K562 (cell line): ENCODE results near the gene TYMP. TPM values are rescaled to one million over a fixed set of nuclear protein-coding genes. Genes with fewer than 3 reads are reported as not detected.

Experiments used
- ATAC-seq: fragments of 200-7000 bp; cut with Tn5 transposase; 3 replicates; pipeline ENCODE4 v1.9.1; 2020; ENCODE audit warnings: moderate library complexity
- BruUV-seq: library from RNA; stranded (reverse); fragments of 400-500 nt; replicated peaks from 2 replicates; lab custom pipeline; 2021; lab: Mats Ljungman, UMichigan
- CTCF ChIA-PET: fragments of 300-600 bp; formaldehyde crosslinking; extraction: SDS; loops from one replicate; lab custom pipeline; 2021; ENCODE audit warnings: low intra/inter-chr PET ratio; lab: Yijun Ruan, JAX
- POLR2A ChIA-PET: fragments of 300-600, 350-650 bp; sonication (Branson Sonifier 250); formaldehyde crosslinking; extraction: SDS; loops from one replicate; lab custom pipeline; 2021; ENCODE audit warnings: antibody characterized with exemption, inconsistent platforms; lab: Yijun Ruan, JAX
- DNase-seq, 4 experiments: peaks; one replicate each; pipeline versions ENCODE4 v3.0.0 to v3.0.0-alpha.2; 2011 to 2018; ENCODE audit warnings: low spot score in 3 of 4, mixed read lengths in 3 of 4; ENCODE audit errors: extremely low read depth in 1 of 4
- FAIRE-seq: peaks from 2 replicates; lab custom pipeline; 2011; peaks lifted over from hg19 to GRCh38; lab: Jason Lieb, UNC
- H2AFZ ChIP-seq: 2 replicates; pipeline ENCODE4 v1.6.0; 2011; ENCODE audit warnings: low read depth, low read length, control low read depth, inconsistent platforms
- H3K27ac ChIP-seq: fragments of 200-600 bp; 3 replicates; pipeline ENCODE4 v1.8.0; 2011; ENCODE audit warnings: low read depth, mild to moderate bottlenecking, control low read depth, inconsistent platforms, low read length, moderate library complexity, mixed read lengths; ENCODE audit errors: extremely low read depth
- H3K27me3 ChIP-seq, 2 experiments: fragments of 300-600 bp in 1 of 2; 2 replicates in 1 of 2; 3 replicates in 1 of 2; pipeline versions ENCODE4 v1.6.0 to v1.8.0; 2011; ENCODE audit warnings: inconsistent platforms in 2 of 2, low read length in 2 of 2, mild to moderate bottlenecking in 1 of 2, mixed read lengths in 1 of 2, moderate library complexity in 1 of 2; ENCODE audit not compliant: control insufficient read depth in 2 of 2, insufficient read depth in 2 of 2
- H3K36me3 ChIP-seq: fragments of 300-600 bp; 3 replicates; pipeline ENCODE4 v1.8.0; 2011; ENCODE audit warnings: mild to moderate bottlenecking, low read length, inconsistent platforms; ENCODE audit not compliant: control insufficient read depth, insufficient read depth
- H3K4me1 ChIP-seq, 2 experiments: fragments of 200-600 bp in 1 of 2; replicated peaks in 1 of 2; 2 replicates in 1 of 2; 3 replicates in 1 of 2; pipeline versions ENCODE4 v1.5.1 to v1.8.0; 2011; ENCODE audit warnings: inconsistent platforms in 2 of 2, low read length in 2 of 2, mild to moderate bottlenecking in 1 of 2, mixed read lengths in 1 of 2, moderate library complexity in 1 of 2; ENCODE audit not compliant: control insufficient read depth in 2 of 2, insufficient read depth in 2 of 2
- H3K4me2 ChIP-seq: 2 replicates; pipeline ENCODE4 v1.6.1; 2011; ENCODE audit warnings: low read length, control low read depth, inconsistent platforms, mixed read lengths; ENCODE audit not compliant: insufficient read depth
- H3K4me3 ChIP-seq: fragments of 200-600 bp; sonication (generic), shearing (Covaris generic); 2 replicates; pipeline ENCODE4 v1.5.1; 2016; ENCODE audit warnings: control low read depth, inconsistent platforms
- H3K79me2 ChIP-seq: fragments of 200-600 bp; 3 replicates; pipeline ENCODE4 v1.8.0; 2011; ENCODE audit warnings: low read length, inconsistent platforms; ENCODE audit not compliant: control insufficient read depth, insufficient read depth
- H3K9ac ChIP-seq, 2 experiments: 2 replicates each; pipeline versions ENCODE4 v1.6.0 to v1.6.1; 2011; ENCODE audit warnings: low read depth in 2 of 2, low read length in 2 of 2, control low read depth in 1 of 2, inconsistent platforms in 1 of 2, mild to moderate bottlenecking in 1 of 2, mixed read lengths in 1 of 2; ENCODE audit not compliant: insufficient read depth in 1 of 2
- H3K9me1 ChIP-seq: one replicate; pipeline ENCODE4 v1.6.0; 2011; ENCODE audit warnings: inconsistent platforms, mild to moderate bottlenecking, low read length, moderate library complexity; ENCODE audit not compliant: control insufficient read depth, insufficient read depth
- H3K9me3 ChIP-seq: replicated peaks from 2 replicates; pipeline ENCODE4 v1.5.1; 2011; ENCODE audit warnings: low read depth, low read length, inconsistent platforms; ENCODE audit not compliant: control insufficient read depth, insufficient read depth
- H4K20me1 ChIP-seq: replicated peaks from 2 replicates; pipeline ENCODE4 v1.6.1; 2011; ENCODE audit warnings: low read length, inconsistent platforms, mixed read lengths; ENCODE audit not compliant: control insufficient read depth, insufficient read depth
- DACH1 ChIP-seq: fragments of 450-650 bp; IDR thresholded peaks from 2 replicates; pipeline ENCODE4 v1.6.1; 2018; ENCODE audit not compliant: partially characterized antibody
- FOXA1 ChIP-seq: fragments of 450-650 bp; IDR thresholded peaks from 2 replicates; pipeline ENCODE4 v1.6.1; 2016; ENCODE audit warnings: mild to moderate bottlenecking, borderline replicate concordance
- FOXJ2 ChIP-seq: fragments of 200-800 bp; sonication (Bioruptor generic); IDR thresholded peaks from 2 replicates; pipeline ENCODE4 v1.6.1; 2016; ENCODE audit warnings: missing genetic modification characterization, missing compliant biosample characterization
- NBN ChIP-seq: fragments of 450-650 bp; IDR thresholded peaks from 2 replicates; pipeline ENCODE4 v1.6.1; 2016; ENCODE audit warnings: low read depth, mild to moderate bottlenecking
- RAD21 ChIP-seq, 2 experiments: fragments of 250-450 bp in 1 of 2; fragments of 450-650 bp in 1 of 2; sonication (Bioruptor Pico) in 1 of 2; formaldehyde crosslinking in 1 of 2; IDR thresholded peaks in 1 of 2; conservative IDR thresholded peaks in 1 of 2; 2 replicates each; pipeline versions ENCODE4 v1.4.0 to v1.8.0; 2020 to 2022; ENCODE audit warnings: mild to moderate bottlenecking in 2 of 2, moderate library complexity in 1 of 2
- SRSF3 ChIP-seq: fragments of 200-400 bp; formaldehyde crosslinking; IDR thresholded peaks from 2 replicates; pipeline ENCODE4 v1.6.1; 2016; ENCODE audit warnings: mild to moderate bottlenecking, low read length, moderate library complexity; ENCODE audit not compliant: insufficient read depth
- TAF1 ChIP-seq: IDR thresholded peaks from 2 replicates; pipeline ENCODE4 v1.6.1; 2011; ENCODE audit warnings: mild to moderate bottlenecking, low read length, moderate library complexity; ENCODE audit not compliant: insufficient read depth, control insufficient read depth, severe bottlenecking; ENCODE audit errors: extremely low read depth
- ZNF384 ChIP-seq: IDR thresholded peaks from 2 replicates; pipeline ENCODE4 v1.6.1; 2012; ENCODE audit warnings: low read depth, low read length, improper control_type of control experiment
- ZNF561 ChIP-seq: fragments of 450-650 bp; formaldehyde crosslinking; conservative IDR thresholded peaks from 2 replicates; pipeline ENCODE4 v1.4.0; 2020; ENCODE audit warnings: mild to moderate bottlenecking, moderate library complexity
- ZNF644 ChIP-seq: fragments of 200-800 bp; sonication (Bioruptor generic); IDR thresholded peaks from 2 replicates; pipeline ENCODE4 v1.6.1; 2016; ENCODE audit warnings: low read depth, missing genetic modification characterization, missing compliant biosample characterization
- WGBS: fragments of 100-300 bp; shearing (Covaris generic); methylation state at CpG from one replicate; pipeline ENCODE4 v1.1.6; 2016; ENCODE audit warnings: low coverage, mixed read lengths; ENCODE audit not compliant: insufficient coverage; ENCODE audit errors: missing lambda C conversion rate; 5-methylcytosine and 5-hydroxymethylcytosine counted together
- in situ Hi-C: fragments of 300-500 bp; cut with MboI; formaldehyde crosslinking; loops from 4 replicates; pipeline ENCODE4 v1.15.0; 2018; ENCODE audit warnings: inconsistent platforms, mixed read lengths
- intact Hi-C: fragments of 100-400 bp; cut with micrococcal nuclease; formaldehyde crosslinking; loops from 2 replicates; pipeline ENCODE4 v1.14.2; 2022
- polyA plus RNA-seq, 8 experiments: library from polyadenylated mRNA; depleted of rRNA in 4 of 8; stranded (reverse) in 5 of 8; unstranded in 3 of 8; fragments of >200 nt; fragmentation: Nextera tagmentation in 2 of 8; fragmentation: Illumina TruSeq in 1 of 8; extraction: Ambion mirVana in 2 of 8; extraction: Trizol in 1 of 8; gene quantifications; 2 replicates each; pipeline versions ENCODE4 v1.2.1 to v1.2.3, GENCODE V29; 2011 to 2014; ENCODE audit warnings: inconsistent platforms in 1 of 8, missing spikeins in 1 of 8
- total RNA-seq, 7 experiments: library from RNA; depleted of rRNA in 6 of 7; stranded (reverse); fragments of >200 nt in 6 of 7; fragmentation: Illumina TruSeq in 2 of 7; extraction: Trizol in 2 of 7; gene quantifications; 2 replicates each; pipeline versions ENCODE4 v1.2.1 to v1.2.3, GENCODE V29; 2011 to 2021; ENCODE audit warnings: low replicate concordance in 1 of 7
- TF ChIP-seq, protein P1 (sequence below): fragments of 250-450 bp; sonication (Bioruptor Pico); IDR thresholded peaks from 2 replicates; pipeline ENCODE4 v1.8.0; 2022; ENCODE audit warnings: moderate library complexity, mild to moderate bottlenecking, inconsistent platforms
- TF ChIP-seq, protein P2 (sequence below): fragments of 200-800 bp; sonication (Bioruptor generic); IDR thresholded peaks from 2 replicates; pipeline ENCODE4 v1.6.1; 2016; ENCODE audit warnings: missing genetic modification characterization, missing compliant biosample characterization
- TF ChIP-seq, protein P3 (sequence below): fragments of 250-450 bp; sonication (Bioruptor Pico); IDR thresholded peaks from 2 replicates; pipeline ENCODE4 v1.5.1; 2021; ENCODE audit warnings: mild to moderate bottlenecking

Gene TYMP
- total and polyA plus RNA-seq, 9 of the 15 experiments (the other 6 are each of a cell fraction or from before 2014, with no cell fraction given) = 0.03 to 4.0 (median 2.4) TPM; not detected in 4

DNA sequence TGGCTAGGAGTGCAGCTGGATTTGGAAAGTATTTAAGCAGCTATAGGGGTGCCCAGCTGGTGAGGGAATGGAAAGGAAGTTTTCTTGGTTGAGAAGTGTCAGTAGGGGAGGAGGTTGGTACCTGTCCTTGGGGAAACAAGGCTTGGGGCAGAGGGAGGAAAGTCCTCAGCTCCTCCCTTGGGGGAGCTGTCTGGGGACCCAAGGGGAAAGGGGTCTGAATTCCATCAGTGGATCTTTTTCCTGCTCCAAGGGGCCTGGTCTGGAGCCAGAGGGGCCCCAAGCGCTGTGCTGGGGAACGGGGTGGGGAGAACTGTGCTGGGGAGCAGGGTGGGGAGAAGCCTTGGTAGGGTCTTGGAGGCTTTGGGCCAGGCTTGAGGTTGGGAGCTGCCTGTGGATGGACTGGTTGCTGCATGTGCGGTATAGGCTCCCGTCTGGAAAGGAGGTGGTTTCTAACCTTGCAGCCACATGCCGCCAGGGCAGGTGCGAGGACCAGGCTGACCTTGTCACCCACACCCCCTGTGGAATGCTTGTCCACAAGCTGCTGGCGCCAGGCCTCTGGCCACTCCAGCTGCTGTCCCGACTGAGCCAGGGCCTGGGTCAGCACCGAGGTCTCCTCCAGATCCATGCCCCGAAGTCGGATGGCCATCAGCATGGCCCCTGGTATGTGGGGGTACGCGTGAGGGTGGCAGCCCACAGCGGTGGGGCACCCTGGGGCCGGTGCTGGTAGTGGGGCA lies 963 bp downstream of the TYMP start:
- no TSS peak for BruUV-seq
- ATAC-seq (no peak), FAIRE-seq (no peak), DNase-seq (no peak)
- POLR2A ChIA-PET = interaction anchor here (0.5 to 2.3 kb wide), 2 partner anchors 11 to 235 kb away, joined by 3 to 8 read pairs; no protein-coding TSS in a partner anchor
- Histone ChIP-seq H3K4me3 (no peak overlapping the region), H3K4me1 (peaks cover 12 to 72% of the 10 kb centered on the region in 2 experiments; a peak in 4 of 5 replicates), H3K27ac (no peak overlapping the region), H3K36me3 (peaks cover 10% of the 10 kb centered on the region; the same call in 1 of the 3 replicates), H3K9me1 (no peaks in the 10 kb centered on the region), H3K9me3 (0 out of 2 replicates have a peak, but pooled peaks cover 2% of the 10 kb centered on the region), H4K20me1 (peaks cover 11% of the 10 kb centered on the region; the same call in 1 of the 2 replicates), H2AFZ (no peak overlapping the region), H3K27me3 (no peaks in the 10 kb centered on the region), H3K79me2 (peaks cover 29% of the 10 kb centered on the region), H3K4me2 (no peak overlapping the region), H3K9ac (no peak overlapping the region)
- WGBS = 92% methylated on average over 4 of the region's 15 CpGs
- intact Hi-C loops = loop anchor here (5.0 kb wide), 1 partner anchor 33 kb away; the partner anchor contains the start of gene SYCE3
- CTCF ChIA-PET = no interaction called here
- in situ Hi-C loops = no loop called here
- no peak for TF ChIP-seq RAD21 (CRISPR knock-in tag; conservative IDR thresholded peaks at IDR 0.05 in 1 of 2, IDR thresholded peaks at IDR 0.05 in 1 of 2)
- no peak for TF ChIP-seq NBN
- no peak for TF ChIP-seq ZNF644
- TF ChIP-seq, protein P1, sequence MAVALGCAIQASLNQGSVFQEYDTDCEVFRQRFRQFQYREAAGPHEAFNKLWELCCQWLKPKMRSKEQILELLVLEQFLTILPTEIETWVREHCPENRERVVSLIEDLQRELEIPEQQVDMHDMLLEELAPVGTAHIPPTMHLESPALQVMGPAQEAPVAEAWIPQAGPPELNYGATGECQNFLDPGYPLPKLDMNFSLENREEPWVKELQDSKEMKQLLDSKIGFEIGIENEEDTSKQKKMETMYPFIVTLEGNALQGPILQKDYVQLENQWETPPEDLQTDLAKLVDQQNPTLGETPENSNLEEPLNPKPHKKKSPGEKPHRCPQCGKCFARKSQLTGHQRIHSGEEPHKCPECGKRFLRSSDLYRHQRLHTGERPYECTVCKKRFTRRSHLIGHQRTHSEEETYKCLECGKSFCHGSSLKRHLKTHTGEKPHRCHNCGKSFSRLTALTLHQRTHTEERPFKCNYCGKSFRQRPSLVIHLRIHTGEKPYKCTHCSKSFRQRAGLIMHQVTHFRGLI = no peak
- TF ChIP-seq FOXJ2 (tag) = no peak
- TF ChIP-seq FOXA1 = no peak
- TF ChIP-seq SRSF3 = no peak
- TF ChIP-seq ZNF561 (CRISPR knock-in tag) = no peak
- TF ChIP-seq, protein P2, sequence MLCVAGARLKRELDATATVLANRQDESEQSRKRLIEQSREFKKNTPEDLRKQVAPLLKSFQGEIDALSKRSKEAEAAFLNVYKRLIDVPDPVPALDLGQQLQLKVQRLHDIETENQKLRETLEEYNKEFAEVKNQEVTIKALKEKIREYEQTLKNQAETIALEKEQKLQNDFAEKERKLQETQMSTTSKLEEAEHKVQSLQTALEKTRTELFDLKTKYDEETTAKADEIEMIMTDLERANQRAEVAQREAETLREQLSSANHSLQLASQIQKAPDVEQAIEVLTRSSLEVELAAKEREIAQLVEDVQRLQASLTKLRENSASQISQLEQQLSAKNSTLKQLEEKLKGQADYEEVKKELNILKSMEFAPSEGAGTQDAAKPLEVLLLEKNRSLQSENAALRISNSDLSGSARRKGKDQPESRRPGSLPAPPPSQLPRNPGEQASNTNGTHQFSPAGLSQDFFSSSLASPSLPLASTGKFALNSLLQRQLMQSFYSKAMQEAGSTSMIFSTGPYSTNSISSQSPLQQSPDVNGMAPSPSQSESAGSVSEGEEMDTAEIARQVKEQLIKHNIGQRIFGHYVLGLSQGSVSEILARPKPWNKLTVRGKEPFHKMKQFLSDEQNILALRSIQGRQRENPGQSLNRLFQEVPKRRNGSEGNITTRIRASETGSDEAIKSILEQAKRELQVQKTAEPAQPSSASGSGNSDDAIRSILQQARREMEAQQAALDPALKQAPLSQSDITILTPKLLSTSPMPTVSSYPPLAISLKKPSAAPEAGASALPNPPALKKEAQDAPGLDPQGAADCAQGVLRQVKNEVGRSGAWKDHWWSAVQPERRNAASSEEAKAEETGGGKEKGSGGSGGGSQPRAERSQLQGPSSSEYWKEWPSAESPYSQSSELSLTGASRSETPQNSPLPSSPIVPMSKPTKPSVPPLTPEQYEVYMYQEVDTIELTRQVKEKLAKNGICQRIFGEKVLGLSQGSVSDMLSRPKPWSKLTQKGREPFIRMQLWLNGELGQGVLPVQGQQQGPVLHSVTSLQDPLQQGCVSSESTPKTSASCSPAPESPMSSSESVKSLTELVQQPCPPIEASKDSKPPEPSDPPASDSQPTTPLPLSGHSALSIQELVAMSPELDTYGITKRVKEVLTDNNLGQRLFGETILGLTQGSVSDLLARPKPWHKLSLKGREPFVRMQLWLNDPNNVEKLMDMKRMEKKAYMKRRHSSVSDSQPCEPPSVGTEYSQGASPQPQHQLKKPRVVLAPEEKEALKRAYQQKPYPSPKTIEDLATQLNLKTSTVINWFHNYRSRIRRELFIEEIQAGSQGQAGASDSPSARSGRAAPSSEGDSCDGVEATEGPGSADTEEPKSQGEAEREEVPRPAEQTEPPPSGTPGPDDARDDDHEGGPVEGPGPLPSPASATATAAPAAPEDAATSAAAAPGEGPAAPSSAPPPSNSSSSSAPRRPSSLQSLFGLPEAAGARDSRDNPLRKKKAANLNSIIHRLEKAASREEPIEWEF (CRISPR knock-in tag) = no peak
- TF ChIP-seq, protein P3, sequence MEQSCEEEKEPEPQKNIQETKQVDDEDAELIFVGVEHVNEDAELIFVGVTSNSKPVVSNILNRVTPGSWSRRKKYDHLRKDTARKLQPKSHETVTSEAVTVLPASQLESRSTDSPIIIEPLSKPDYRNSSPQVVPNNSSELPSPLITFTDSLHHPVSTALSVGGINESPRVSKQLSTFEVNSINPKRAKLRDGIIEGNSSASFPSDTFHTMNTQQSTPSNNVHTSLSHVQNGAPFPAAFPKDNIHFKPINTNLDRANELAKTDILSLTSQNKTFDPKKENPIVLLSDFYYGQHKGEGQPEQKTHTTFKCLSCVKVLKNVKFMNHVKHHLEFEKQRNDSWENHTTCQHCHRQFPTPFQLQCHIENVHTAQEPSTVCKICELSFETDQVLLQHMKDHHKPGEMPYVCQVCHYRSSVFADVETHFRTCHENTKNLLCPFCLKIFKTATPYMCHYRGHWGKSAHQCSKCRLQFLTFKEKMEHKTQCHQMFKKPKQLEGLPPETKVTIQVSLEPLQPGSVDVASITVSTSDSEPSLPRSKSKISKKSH (CRISPR knock-in tag) = no peak
- TF ChIP-seq ZNF384 = no peak
- TF ChIP-seq TAF1 = no peak
- TF ChIP-seq DACH1 = no peak
